Measurements from ENCODE around the gene UMAD1. TPM values are rescaled to one million over a fixed set of nuclear protein-coding genes. Genes with fewer than 3 reads are reported as not detected.
"Not testable (repeated sequence)": the region's sequence is repeated elsewhere in the genome, so short reads cannot be mapped to it uniquely, and the experiment has no call there.

Gene UMAD1
- polyA plus RNA-seq, 3 donors from 2014 or later, result 16.9 to 21.8 (median 17.2) TPM

- DNase-seq, result peak; percentile 47 to 55 (median 50)
- peaks cover 45 to 54% of the 10 kb centered on the region in 2 donors for H3K4me1 Mint-ChIP-seq
These were observed 175.5 kb downstream of the UMAD1 start for GRCh38 chr7:7816084-7816483.

GRCh38 chr7:7816816-7817536, 176.4 kb downstream of the UMAD1 start:
- H3K9me3 Mint-ChIP-seq, result no peaks in the 10 kb centered on the region
- H3K4me1 Mint-ChIP-seq, result peaks cover 45 to 54% of the 10 kb centered on the region in 2 donors
- H3K27me3 Mint-ChIP-seq (ENCODE audit: low read depth in 3 of 3), result peaks cover 0 to 4% (median 0%) of the 10 kb centered on the region in 3 donors
- no peak for DNase-seq
- peak overlapping the region; percentile 68 to 90 (median 79) for H3K4me3 Mint-ChIP-seq
- H3K36me3 Mint-ChIP-seq, result peaks cover 0 to 10% (median 0%) of the 10 kb centered on the region in 3 donors
- peak overlapping the region; percentile 63 to 88 (median 74) for H3K27ac Mint-ChIP-seq

More at GRCh38 chr7:7816084-7816483, 175.5 kb downstream of the UMAD1 start:
- Mint-ChIP-seq H3K27ac (peak overlapping the region; percentile 63 to 88 (median 74)), H3K4me3 (peak overlapping the region; percentile 68 to 90 (median 79)), H3K27me3 (ENCODE audit: low read depth in 3 of 3) (peaks cover 0 to 4% (median 0%) of the 10 kb centered on the region in 3 donors), H3K36me3 (peaks cover 0 to 10% (median 0%) of the 10 kb centered on the region in 3 donors), H3K9me3 (no peaks in the 10 kb centered on the region)

- no peak for DNase-seq
- peak overlapping the region in 3 of 5 donors; percentile 8 to 37 (median 31) for H3K4me3 Mint-ChIP-seq
- H3K36me3 Mint-ChIP-seq, result peaks cover 0 to 10% (median 0%) of the 10 kb centered on the region in 3 donors
- peaks cover 0 to 4% (median 0%) of the 10 kb centered on the region in 3 donors for H3K27me3 Mint-ChIP-seq (ENCODE audit: low read depth in 3 of 3)
- peaks cover 45 to 54% of the 10 kb centered on the region in 2 donors for H3K4me1 Mint-ChIP-seq
- H3K9me3 Mint-ChIP-seq, result no peaks in the 10 kb centered on the region
- peak overlapping the region; percentile 52 to 78 (median 70) for H3K27ac Mint-ChIP-seq
These were observed 177.2 kb downstream of the UMAD1 start for GRCh38 chr7:7817748-7818147.

GRCh38 chr7:7818179-7818578, 177.6 kb downstream of the UMAD1 start:
- Mint-ChIP-seq H3K27ac (peak overlapping the region; percentile 0 to 78 (median 64)), H3K4me1 (peaks cover 45 to 54% of the 10 kb centered on the region in 2 donors), H3K4me3 (peak overlapping the region in 1 of 5 donors; percentile 46)
- H3K27me3 Mint-ChIP-seq (ENCODE audit: low read depth in 3 of 3); DNase-seq; H3K9me3 Mint-ChIP-seq; H3K36me3 Mint-ChIP-seq: not testable (repeated sequence)

- H3K9me3 Mint-ChIP-seq, result no peaks in the 10 kb centered on the region
- DNase-seq, result no peak
- peaks cover 41 to 44% of the 10 kb centered on the region in 2 donors for H3K4me1 Mint-ChIP-seq
- peaks cover 0 to 4% (median 0%) of the 10 kb centered on the region in 3 donors for H3K27me3 Mint-ChIP-seq (ENCODE audit: low read depth in 3 of 3)
- peaks cover 0 to 5% (median 4%) of the 10 kb centered on the region in 3 donors for H3K36me3 Mint-ChIP-seq
- no peak overlapping the region for H3K4me3 Mint-ChIP-seq
- H3K27ac Mint-ChIP-seq, result no peak overlapping the region
These were observed 179.1 kb downstream of the UMAD1 start for GRCh38 chr7:7819442-7820247.

- H3K4me1 Mint-ChIP-seq, result peaks cover 33 to 36% of the 10 kb centered on the region in 2 donors
- no peak overlapping the region for H3K4me3 Mint-ChIP-seq
- H3K27me3 Mint-ChIP-seq (ENCODE audit: low read depth in 3 of 3), result peaks cover 0 to 4% (median 0%) of the 10 kb centered on the region in 3 donors
- peaks cover 0 to 3% (median 0%) of the 10 kb centered on the region in 6 donors for H3K9me3 Mint-ChIP-seq
- H3K36me3 Mint-ChIP-seq, result peaks cover 3 to 10% (median 9%) of the 10 kb centered on the region in 3 donors
- no peak overlapping the region for H3K27ac Mint-ChIP-seq
- no peak for DNase-seq
These were observed 179.9 kb downstream of the UMAD1 start for GRCh38 chr7:7820409-7820808.

GRCh38 chr7:7820939-7821338, 180.4 kb downstream of the UMAD1 start:
- Mint-ChIP-seq H3K27ac (no peak overlapping the region), H3K36me3 (peaks cover 3 to 10% (median 9%) of the 10 kb centered on the region in 3 donors), H3K27me3 (ENCODE audit: low read depth in 3 of 3) (peaks cover 0 to 4% (median 0%) of the 10 kb centered on the region in 3 donors), H3K4me1 (peaks cover 28 to 31% of the 10 kb centered on the region in 2 donors), H3K4me3 (no peak overlapping the region), H3K9me3 (peaks cover 0 to 3% (median 0%) of the 10 kb centered on the region in 6 donors)
- no peak for DNase-seq

- no peak for DNase-seq
- peaks cover 3 to 10% (median 9%) of the 10 kb centered on the region in 3 donors for H3K36me3 Mint-ChIP-seq
- peaks cover 0 to 3% (median 0%) of the 10 kb centered on the region in 6 donors for H3K9me3 Mint-ChIP-seq
- peaks cover 0 to 2% (median 0%) of the 10 kb centered on the region in 3 donors for H3K27me3 Mint-ChIP-seq (ENCODE audit: low read depth in 3 of 3)
- no peak overlapping the region for H3K4me3 Mint-ChIP-seq
- H3K27ac Mint-ChIP-seq, result no peak overlapping the region
- H3K4me1 Mint-ChIP-seq, result peaks cover 22 to 25% of the 10 kb centered on the region in 2 donors
These were observed 181.0 kb downstream of the UMAD1 start for GRCh38 chr7:7821517-7821916.

GRCh38 chr7:7825294-7825693, 184.7 kb downstream of the UMAD1 start:
- H3K27me3 Mint-ChIP-seq (ENCODE audit: low read depth in 3 of 3); H3K4me3 Mint-ChIP-seq; DNase-seq; H3K4me1 Mint-ChIP-seq; H3K9me3 Mint-ChIP-seq: not testable (repeated sequence)
- peak overlapping the region in 1 of 6 donors; percentile 8 for H3K27ac Mint-ChIP-seq
- peaks cover 3 to 12% (median 9%) of the 10 kb centered on the region in 3 donors for H3K36me3 Mint-ChIP-seq

- DNase-seq, result no peak
- Mint-ChIP-seq H3K4me1 (peaks cover 17 to 25% of the 10 kb centered on the region in 2 donors), H3K27me3 (ENCODE audit: low read depth in 3 of 3) (peaks cover 0 to 4% (median 2%) of the 10 kb centered on the region in 3 donors), H3K4me3 (no peak overlapping the region), H3K36me3 (peaks cover 4 to 26% (median 8%) of the 10 kb centered on the region in 3 donors), H3K27ac (no peak overlapping the region), H3K9me3 (peaks cover 0 to 3% (median 0%) of the 10 kb centered on the region in 6 donors)
These were observed 189.1 kb downstream of the UMAD1 start for GRCh38 chr7:7829667-7830066.

- Mint-ChIP-seq H3K9me3 (peaks cover 0 to under 1% (median 0%) of the 10 kb centered on the region in 6 donors), H3K36me3 (peaks cover under 1 to 22% (median 6%) of the 10 kb centered on the region in 3 donors), H3K4me3 (peak overlapping the region in 1 of 5 donors; percentile 33), H3K27ac (peak overlapping the region in 1 of 6 donors; percentile 5), H3K27me3 (ENCODE audit: low read depth in 3 of 3) (peaks cover 0 to 4% (median 2%) of the 10 kb centered on the region in 3 donors), H3K4me1 (peaks cover 19 to 31% of the 10 kb centered on the region in 2 donors)
- no peak for DNase-seq
These were observed 189.7 kb downstream of the UMAD1 start for GRCh38 chr7:7830122-7830878.

- Mint-ChIP-seq H3K9me3 (no peaks in the 10 kb centered on the region), H3K27ac (no peak overlapping the region), H3K4me1 (peaks cover 19 to 32% of the 10 kb centered on the region in 2 donors), H3K27me3 (ENCODE audit: low read depth in 3 of 3) (peaks cover 0 to 2% (median 0%) of the 10 kb centered on the region in 3 donors), H3K4me3 (no peak overlapping the region), H3K36me3 (peaks cover 0 to 20% (median 5%) of the 10 kb centered on the region in 3 donors)
- no peak for DNase-seq
These were observed 192.0 kb downstream of the UMAD1 start for GRCh38 chr7:7832518-7832917.

GRCh38 chr7:7834761-7835160, 194.2 kb downstream of the UMAD1 start:
- Mint-ChIP-seq H3K4me1 (peaks cover 19 to 32% of the 10 kb centered on the region in 2 donors), H3K36me3 (peaks cover 0 to 22% (median 5%) of the 10 kb centered on the region in 3 donors), H3K27me3 (ENCODE audit: low read depth in 3 of 3) (peaks cover 0 to 2% (median 2%) of the 10 kb centered on the region in 3 donors), H3K27ac (peak overlapping the region in 1 of 6 donors; percentile 64), H3K4me3 (no peak overlapping the region), H3K9me3 (no peaks in the 10 kb centered on the region)
- no peak for DNase-seq
